ENCODE data around the gene PCDHGA6.
"Not testable (repeated sequence)": the region's sequence is repeated elsewhere in the genome, so short reads cannot be mapped to it uniquely, and the experiment has no call there.

Gene PCDHGA6

GRCh38 chr5:141371572-141372475, 1.9 kb upstream of the PCDHGA6 start:
- peaks cover 11 to 17% of the 10 kb centered on the region in 2 donors for H3K36me3 Mint-ChIP-seq
- H3K27me3 Mint-ChIP-seq = peaks cover 47 to 71% of the 10 kb centered on the region in 2 donors

GRCh38 chr5:141374627-141375026, 936 bp downstream of the PCDHGA6 start:
- ATAC-seq (replicated peaks) (no peak), DNase-seq (no peak)
- Mint-ChIP-seq H3K4me1 (peaks cover 0 to 6% of the 10 kb centered on the region in 2 donors), H3K27me3 (peaks cover 38 to 67% of the 10 kb centered on the region in 2 donors), H3K4me3 (no peak overlapping the region), H3K27ac (no peak overlapping the region), H3K9me3 (peaks cover 24 to 26% of the 10 kb centered on the region in 2 donors), H3K36me3 (peaks cover 11 to 17% of the 10 kb centered on the region in 2 donors)

More at GRCh38 chr5:141371572-141372475, 1.9 kb upstream of the PCDHGA6 start:
- DNase-seq (no peak), ATAC-seq (replicated peaks) (no peak)
- H3K27ac Mint-ChIP-seq = peak overlapping the region; percentile 81
- no peak overlapping the region for H3K4me3 Mint-ChIP-seq
- H3K9me3 Mint-ChIP-seq = peaks cover 22 to 24% of the 10 kb centered on the region in 2 donors
- H3K4me1 Mint-ChIP-seq = peaks cover 0 to 6% of the 10 kb centered on the region in 2 donors

- peaks cover 37 to 66% of the 10 kb centered on the region in 2 donors for H3K27me3 Mint-ChIP-seq
- not testable (repeated sequence) for H3K4me1 Mint-ChIP-seq; H3K27ac Mint-ChIP-seq; H3K4me3 Mint-ChIP-seq; DNase-seq; ATAC-seq (replicated peaks)
- peaks cover 21 to 26% of the 10 kb centered on the region in 2 donors for H3K9me3 Mint-ChIP-seq
- H3K36me3 Mint-ChIP-seq = peaks cover 11 to 13% of the 10 kb centered on the region in 2 donors
Observed at GRCh38 chr5:141375444-141376155, 1.9 kb downstream of the PCDHGA6 start.

GRCh38 chr5:141382469-141383294, 9.0 kb downstream of the PCDHGA6 start, which contains the start of gene PCDHGA7:
TSS of gene PCDHGA7 (plus strand) at chr5:141382742. CDS start at chr5:141382900, 158 bp downstream.
- peaks cover 0 to 4% of the 10 kb centered on the region in 2 donors for H3K4me1 Mint-ChIP-seq
- peak within 1 kb of the TSS; percentile 70 to 81 for H3K4me3 Mint-ChIP-seq
- peaks cover 57 to 69% of the 10 kb centered on the region in 2 donors for H3K27me3 Mint-ChIP-seq
- H3K36me3 Mint-ChIP-seq = peaks cover 4 to 5% of the 10 kb centered on the region in 2 donors
- H3K27ac Mint-ChIP-seq = peak within 1 kb of the TSS; percentile 14
- no peak for ATAC-seq (replicated peaks)
- no peak for DNase-seq
- H3K9me3 Mint-ChIP-seq = peaks cover 7 to 8% of the 10 kb centered on the region in 2 donors

GRCh38 chr5:141383345-141383744, 9.7 kb downstream of the PCDHGA6 start:
- Mint-ChIP-seq H3K27me3 (peaks cover 58 to 71% of the 10 kb centered on the region in 2 donors), H3K4me3 (peak overlapping the region in 1 of 2 donors; percentile 81), H3K27ac (no peak overlapping the region), H3K9me3 (peaks cover 8 to 9% of the 10 kb centered on the region in 2 donors), H3K36me3 (peaks cover 4 to 6% of the 10 kb centered on the region in 2 donors), H3K4me1 (peaks cover 0 to 4% of the 10 kb centered on the region in 2 donors)
- ATAC-seq (replicated peaks) (no peak), DNase-seq (no peak)

GRCh38 chr5:141384471-141385267, 11.0 kb downstream of the PCDHGA6 start:
- DNase-seq (no peak), ATAC-seq (replicated peaks) (no peak)
- Mint-ChIP-seq H3K9me3 (peaks cover 9 to 10% of the 10 kb centered on the region in 2 donors), H3K4me1 (peaks cover 0 to 4% of the 10 kb centered on the region in 2 donors), H3K27me3 (peaks cover 71 to 79% of the 10 kb centered on the region in 2 donors), H3K4me3 (no peak overlapping the region), H3K27ac (no peak overlapping the region), H3K36me3 (peaks cover 9 to 10% of the 10 kb centered on the region in 2 donors)

GRCh38 chr5:141387557-141388311, 14.0 kb downstream of the PCDHGA6 start, which contains the start of gene PCDHGB4:
TSS of gene PCDHGB4 (plus strand) at chr5:141387698. CDS start at chr5:141387885, 187 bp downstream.
- H3K27ac Mint-ChIP-seq, DNase-seq, H3K4me1 Mint-ChIP-seq: not testable (repeated sequence)
- peak within 1 kb of the TSS; percentile 57 to 68 for H3K4me3 Mint-ChIP-seq
- ATAC-seq (replicated peaks) = peak in 1 of 2 donors; percentile 34
- peaks cover 11 to 19% of the 10 kb centered on the region in 2 donors for H3K36me3 Mint-ChIP-seq
- H3K9me3 Mint-ChIP-seq = peaks cover 17 to 19% of the 10 kb centered on the region in 2 donors
- peaks cover 70 to 85% of the 10 kb centered on the region in 2 donors for H3K27me3 Mint-ChIP-seq

GRCh38 chr5:141388661-141389060, 15.0 kb downstream of the PCDHGA6 start:
- H3K9me3 Mint-ChIP-seq = peaks cover 19 to 20% of the 10 kb centered on the region in 2 donors
- no peak for DNase-seq
- H3K4me3 Mint-ChIP-seq = no peak overlapping the region
- H3K27me3 Mint-ChIP-seq = peaks cover 67 to 84% of the 10 kb centered on the region in 2 donors
- peaks cover 0 to 5% of the 10 kb centered on the region in 2 donors for H3K4me1 Mint-ChIP-seq
- H3K27ac Mint-ChIP-seq = no peak overlapping the region
- ATAC-seq (replicated peaks) = no peak
- H3K36me3 Mint-ChIP-seq = peaks cover 9 to 17% of the 10 kb centered on the region in 2 donors

GRCh38 chr5:141389153-141390042, 15.7 kb downstream of the PCDHGA6 start:
- no peak for DNase-seq
- peaks cover 13 to 17% of the 10 kb centered on the region in 2 donors for H3K36me3 Mint-ChIP-seq
- H3K4me1 Mint-ChIP-seq = peaks cover 0 to 5% of the 10 kb centered on the region in 2 donors
- peaks cover 23 to 25% of the 10 kb centered on the region in 2 donors for H3K9me3 Mint-ChIP-seq
- peak overlapping the region; percentile 52 for H3K27ac Mint-ChIP-seq
- no peak for ATAC-seq (replicated peaks)
- no peak overlapping the region for H3K4me3 Mint-ChIP-seq
- H3K27me3 Mint-ChIP-seq = peaks cover 67 to 83% of the 10 kb centered on the region in 2 donors

GRCh38 chr5:141392429-141393198, 18.9 kb downstream of the PCDHGA6 start, which contains the start of gene PCDHGA8:
TSS of gene PCDHGA8 (plus strand) at chr5:141392633. CDS start at chr5:141392814, 181 bp downstream.
- no peak for ATAC-seq (replicated peaks)
- Mint-ChIP-seq H3K9me3 (peaks cover 20 to 22% of the 10 kb centered on the region in 2 donors), H3K27me3 (peaks cover 62 to 75% of the 10 kb centered on the region in 2 donors), H3K27ac (peak within 1 kb of the TSS; percentile 73), H3K4me1 (peaks cover 0 to 5% of the 10 kb centered on the region in 2 donors), H3K4me3 (peak within 1 kb of the TSS; percentile 2 to 47), H3K36me3 (peaks cover 16 to 20% of the 10 kb centered on the region in 2 donors)
- DNase-seq = no peak

- no peak for DNase-seq
- H3K4me3 Mint-ChIP-seq = no peak overlapping the region
- H3K27me3 Mint-ChIP-seq = peaks cover 60 to 73% of the 10 kb centered on the region in 2 donors
- ATAC-seq (replicated peaks) = no peak
- H3K4me1 Mint-ChIP-seq = peaks cover 0 to 5% of the 10 kb centered on the region in 2 donors
- H3K9me3 Mint-ChIP-seq = peaks cover 20 to 22% of the 10 kb centered on the region in 2 donors
- H3K36me3 Mint-ChIP-seq = peaks cover 16 to 20% of the 10 kb centered on the region in 2 donors
- H3K27ac Mint-ChIP-seq = no peak overlapping the region
Observed at GRCh38 chr5:141393267-141393666, 19.6 kb downstream of the PCDHGA6 start.
